Measurements from ENCODE around the gene ZNF800. TPM values are rescaled to one million over a fixed set of nuclear protein-coding genes. Genes with fewer than 3 reads are reported as not detected.

The ZNF800 gene
- total RNA-seq, 1 experiment from 2014 or later = 25.7 TPM

- Histone ChIP-seq H3K4me1 (ENCODE audit: insufficient read depth, low read length, poor library complexity, severe bottlenecking) (peaks cover 5% of the 10 kb centered on the region), H3K27me3 (replicated peaks; ENCODE audit: insufficient read depth, low read depth, low read length, poor library complexity) (no peaks in the 10 kb centered on the region), H3K27ac (ENCODE audit: low read depth, low read length, poor library complexity, severe bottlenecking) (no peak overlapping the region), H3K9me3 (ENCODE audit: low read depth, low read length, poor library complexity, severe bottlenecking) (no peaks in the 10 kb centered on the region), H3K4me3 (ENCODE audit: low read depth, low read length, poor library complexity, severe bottlenecking) (no peak overlapping the region), H3K36me3 (ENCODE audit: insufficient read depth, low read length, poor library complexity, severe bottlenecking) (peaks cover 32% of the 10 kb centered on the region)
- no TSS peak for BruUV-seq (replicated peaks)
- CTCF ChIA-PET = no interaction called here
- POLR2A ChIA-PET (ENCODE audit: low non-redundant PET) = no interaction called here
- TF ChIP-seq EZH2 (IDR thresholded peaks at IDR 0.05; ENCODE audit: borderline replicate concordance, low read depth, low read length, poor library complexity, severe bottlenecking) (no peak), CTCF (conservative IDR thresholded peaks at IDR 0.05; ENCODE audit: low read depth, low read length) (no peak)
- no peak for DNase-seq (ENCODE audit: low spot score)
- intact Hi-C loops (cut with micrococcal nuclease; ENCODE audit: unreplicated experiment) = no loop called here
Observed at GRCh38 chr7:127387974-127388373, 4.5 kb downstream of the ZNF800 start.

- BruUV-seq (replicated peaks) = no TSS peak
- POLR2A ChIA-PET (ENCODE audit: low non-redundant PET) = interaction anchor here (0.6 kb wide), 1 partner anchor 374 kb away, joined by 6 read pairs; no protein-coding TSS in a partner anchor
- Histone ChIP-seq H3K9me3 (ENCODE audit: low read depth, low read length, poor library complexity, severe bottlenecking) (no peaks in the 10 kb centered on the region), H3K4me1 (ENCODE audit: insufficient read depth, low read length, poor library complexity, severe bottlenecking) (peaks cover 7% of the 10 kb centered on the region), H3K4me3 (ENCODE audit: low read depth, low read length, poor library complexity, severe bottlenecking) (no peak overlapping the region), H3K36me3 (ENCODE audit: insufficient read depth, low read length, poor library complexity, severe bottlenecking) (peaks cover 9% of the 10 kb centered on the region), H3K27ac (ENCODE audit: low read depth, low read length, poor library complexity, severe bottlenecking) (no peak overlapping the region), H3K27me3 (replicated peaks; ENCODE audit: insufficient read depth, low read depth, low read length, poor library complexity) (no peaks in the 10 kb centered on the region)
- TF ChIP-seq CTCF (conservative IDR thresholded peaks at IDR 0.05; ENCODE audit: low read depth, low read length) (no peak), EZH2 (IDR thresholded peaks at IDR 0.05; ENCODE audit: borderline replicate concordance, low read depth, low read length, poor library complexity, severe bottlenecking) (no peak)
- CTCF ChIA-PET = no interaction called here
- intact Hi-C loops (cut with micrococcal nuclease; ENCODE audit: unreplicated experiment) = no loop called here
- DNase-seq (ENCODE audit: low spot score) = peak; percentile 31
Observed at GRCh38 chr7:127383123-127383835, 9.2 kb downstream of the ZNF800 start.

- TF ChIP-seq CTCF (conservative IDR thresholded peaks at IDR 0.05; ENCODE audit: low read depth, low read length) (no peak), EZH2 (IDR thresholded peaks at IDR 0.05; ENCODE audit: borderline replicate concordance, low read depth, low read length, poor library complexity, severe bottlenecking) (no peak)
Observed at GRCh38 chr7:127382301-127383085, 10.0 kb downstream of the ZNF800 start.

More at GRCh38 chr7:127382301-127383085, 10.0 kb downstream of the ZNF800 start:
- H3K4me3 ChIP-seq (ENCODE audit: low read depth, low read length, poor library complexity, severe bottlenecking) = no peak overlapping the region
- no peak overlapping the region for H3K27ac ChIP-seq (ENCODE audit: low read depth, low read length, poor library complexity, severe bottlenecking)
- DNase-seq (ENCODE audit: low spot score) = no peak
- intact Hi-C loops (cut with micrococcal nuclease; ENCODE audit: unreplicated experiment) = no loop called here
- H3K27me3 ChIP-seq (replicated peaks; ENCODE audit: insufficient read depth, low read depth, low read length, poor library complexity) = no peaks in the 10 kb centered on the region
- H3K4me1 ChIP-seq (ENCODE audit: insufficient read depth, low read length, poor library complexity, severe bottlenecking) = peaks cover 15% of the 10 kb centered on the region
- no TSS peak for BruUV-seq (replicated peaks)
- ChIA-PET POLR2A (ENCODE audit: low non-redundant PET) (no interaction called here), CTCF (no interaction called here)
- peaks cover 4% of the 10 kb centered on the region for H3K36me3 ChIP-seq (ENCODE audit: insufficient read depth, low read length, poor library complexity, severe bottlenecking)
- H3K9me3 ChIP-seq (ENCODE audit: low read depth, low read length, poor library complexity, severe bottlenecking) = no peaks in the 10 kb centered on the region

Data from A673 (cell line).